Measurements from ENCODE around the gene TNFRSF21. TPM values are rescaled to one million over a fixed set of nuclear protein-coding genes. Genes with fewer than 3 reads are reported as not detected.

The TNFRSF21 gene
- total RNA-seq, 3 donors from 2014 or later, result 54.8 to 92.5 (median 75.4) TPM

DNA sequence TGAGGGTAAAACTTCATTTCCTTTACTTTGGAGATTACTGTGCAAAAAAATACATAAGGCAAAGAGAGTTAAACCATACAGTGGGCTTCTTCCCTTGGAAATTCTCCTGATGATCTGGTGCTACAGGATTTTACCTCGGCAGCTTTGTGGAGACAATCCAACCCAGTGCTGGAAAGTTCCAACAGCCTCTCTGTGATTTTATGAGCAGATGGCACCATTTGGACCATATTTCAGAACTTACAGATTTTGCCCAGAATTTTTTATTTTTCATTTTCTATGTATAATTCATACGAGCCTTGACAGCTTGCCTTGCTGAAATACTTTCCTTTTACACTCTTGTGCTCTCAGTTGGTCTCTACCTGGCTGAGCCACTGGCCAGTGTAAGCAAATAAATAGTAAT lies 43.3 kb upstream of the TNFRSF21 start:
- DNase-seq, result no peak
- ATAC-seq, result no peak
- H3K9me3 ChIP-seq, result no peaks in the 10 kb centered on the region
- TF ChIP-seq, protein P1, sequence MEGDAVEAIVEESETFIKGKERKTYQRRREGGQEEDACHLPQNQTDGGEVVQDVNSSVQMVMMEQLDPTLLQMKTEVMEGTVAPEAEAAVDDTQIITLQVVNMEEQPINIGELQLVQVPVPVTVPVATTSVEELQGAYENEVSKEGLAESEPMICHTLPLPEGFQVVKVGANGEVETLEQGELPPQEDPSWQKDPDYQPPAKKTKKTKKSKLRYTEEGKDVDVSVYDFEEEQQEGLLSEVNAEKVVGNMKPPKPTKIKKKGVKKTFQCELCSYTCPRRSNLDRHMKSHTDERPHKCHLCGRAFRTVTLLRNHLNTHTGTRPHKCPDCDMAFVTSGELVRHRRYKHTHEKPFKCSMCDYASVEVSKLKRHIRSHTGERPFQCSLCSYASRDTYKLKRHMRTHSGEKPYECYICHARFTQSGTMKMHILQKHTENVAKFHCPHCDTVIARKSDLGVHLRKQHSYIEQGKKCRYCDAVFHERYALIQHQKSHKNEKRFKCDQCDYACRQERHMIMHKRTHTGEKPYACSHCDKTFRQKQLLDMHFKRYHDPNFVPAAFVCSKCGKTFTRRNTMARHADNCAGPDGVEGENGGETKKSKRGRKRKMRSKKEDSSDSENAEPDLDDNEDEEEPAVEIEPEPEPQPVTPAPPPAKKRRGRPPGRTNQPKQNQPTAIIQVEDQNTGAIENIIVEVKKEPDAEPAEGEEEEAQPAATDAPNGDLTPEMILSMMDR (IDR thresholded peaks at IDR 0.05), result no peak
- no peak overlapping the region for H3K4me3 ChIP-seq
- H3K4me1 ChIP-seq (ENCODE audit: low read depth), result no peaks in the 10 kb centered on the region
- H3K36me3 ChIP-seq (ENCODE audit: low read depth), result no peaks in the 10 kb centered on the region
- intact Hi-C loops (cut with DNase I, micrococcal nuclease), result no loop called here

DNA sequence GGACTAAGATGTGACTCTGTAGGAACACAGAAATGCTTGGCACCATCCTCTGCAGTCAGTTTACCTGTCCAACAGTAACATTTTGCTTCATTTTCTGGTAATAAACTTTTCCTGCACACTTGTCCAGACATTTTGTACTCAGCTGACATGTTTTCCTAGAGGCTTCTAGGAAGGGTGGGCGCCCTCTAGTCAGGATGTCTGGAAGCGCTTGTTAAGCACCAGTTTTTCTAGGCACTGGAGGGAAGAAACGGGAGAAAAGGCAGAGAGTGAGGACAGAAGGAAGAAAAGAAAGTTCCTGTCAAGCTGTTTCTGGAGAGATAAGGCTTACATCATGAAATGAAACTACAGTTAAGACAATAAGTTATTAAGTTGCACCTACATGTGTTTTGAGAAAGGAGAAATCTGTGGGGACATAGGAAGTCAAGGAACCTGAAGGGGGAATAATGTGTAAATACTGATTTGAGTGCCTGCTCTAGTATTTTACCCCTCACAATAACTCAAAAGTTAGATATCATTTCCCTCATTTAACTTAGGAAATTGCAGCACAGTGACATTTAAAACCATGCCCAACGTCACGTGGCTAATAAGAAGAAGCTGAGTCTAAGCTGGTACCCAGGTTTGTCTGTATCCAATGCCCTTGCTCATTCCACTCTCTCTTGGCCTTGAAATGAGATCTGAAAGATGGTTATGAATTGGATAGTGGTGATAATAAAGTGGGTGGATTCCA lies 42.7 kb upstream of the TNFRSF21 start:
- intact Hi-C loops (cut with DNase I, micrococcal nuclease), result no loop called here
- DNase-seq (no peak), ATAC-seq (no peak)
- TF ChIP-seq, protein P1 (IDR thresholded peaks at IDR 0.05), result no peak
- Histone ChIP-seq H3K4me3 (no peak overlapping the region), H3K9me3 (no peaks in the 10 kb centered on the region), H3K36me3 (ENCODE audit: low read depth) (no peaks in the 10 kb centered on the region), H3K4me1 (ENCODE audit: low read depth) (peaks cover 2% of the 10 kb centered on the region)

- ATAC-seq, result no peak
- Histone ChIP-seq H3K9me3 (no peaks in the 10 kb centered on the region), H3K36me3 (ENCODE audit: low read depth) (no peaks in the 10 kb centered on the region), H3K4me3 (no peak overlapping the region), H3K4me1 (ENCODE audit: low read depth) (peaks cover 2% of the 10 kb centered on the region)
- intact Hi-C loops (cut with DNase I, micrococcal nuclease), result no loop called here
- no peak for DNase-seq
- TF ChIP-seq, protein P1 (IDR thresholded peaks at IDR 0.05), result no peak
These were observed 41.9 kb upstream of the TNFRSF21 start for GRCh38 chr6:47351621-47352020.

DNA sequence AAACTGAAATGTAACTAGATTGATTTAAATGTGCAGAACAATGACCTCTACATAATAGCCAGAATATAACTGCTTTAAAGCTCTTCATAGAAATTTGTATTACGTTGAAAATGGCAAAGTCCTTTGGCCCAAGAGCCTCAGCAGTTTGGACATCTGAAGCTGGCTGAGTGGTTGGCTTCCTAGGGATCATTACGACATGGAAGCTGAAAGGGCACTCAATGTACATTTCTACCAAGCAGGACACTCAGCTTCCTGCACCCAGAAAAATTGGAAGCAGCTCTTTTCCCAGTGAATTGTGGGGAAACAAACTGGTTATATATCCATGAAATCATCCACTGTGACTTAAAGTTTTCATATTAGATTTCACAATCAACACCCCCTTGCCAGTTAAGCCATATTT lies 40.2 kb upstream of the TNFRSF21 start:
- Histone ChIP-seq H3K36me3 (ENCODE audit: low read depth) (no peaks in the 10 kb centered on the region), H3K9me3 (no peaks in the 10 kb centered on the region), H3K4me3 (no peak overlapping the region), H3K4me1 (ENCODE audit: low read depth) (peaks cover 5% of the 10 kb centered on the region)
- intact Hi-C loops (cut with DNase I, micrococcal nuclease), result no loop called here
- DNase-seq, result no peak
- ATAC-seq, result no peak
- TF ChIP-seq, protein P1 (IDR thresholded peaks at IDR 0.05), result no peak

- peak in 1 of 3 donors; percentile 23 for DNase-seq
- Histone ChIP-seq H3K36me3 (ENCODE audit: low read depth) (no peaks in the 10 kb centered on the region), H3K4me1 (ENCODE audit: low read depth) (peaks cover 5% of the 10 kb centered on the region), H3K4me3 (no peak overlapping the region), H3K9me3 (no peaks in the 10 kb centered on the region)
- peak; percentile 85 for ATAC-seq
- TF ChIP-seq, protein P1 (IDR thresholded peaks at IDR 0.05), result no peak
- intact Hi-C loops (cut with DNase I, micrococcal nuclease), result no loop called here
These were observed 38.7 kb upstream of the TNFRSF21 start for GRCh38 chr6:47348316-47348863.

Measured in mucosa of descending colon (tissue), 3 donors.